HEK293 (cell line): ENCODE results near the gene SNX10.

Experiments used
- EGR2 ChIP-seq: fragments of 450-650 bp; formaldehyde crosslinking; IDR thresholded peaks from 2 replicates; pipeline ENCODE4 v1.5.1; 2016; ENCODE audit warnings: low read depth, missing biosample characterization, missing genetic modification characterization
- GFI1B ChIP-seq: fragments of 450-650 bp; formaldehyde crosslinking; IDR thresholded peaks from 2 replicates; pipeline ENCODE4 v1.5.1; 2016; ENCODE audit warnings: missing biosample characterization, missing genetic modification characterization
- GLI2 ChIP-seq: fragments of 450-650 bp; formaldehyde crosslinking; IDR thresholded peaks from 2 replicates; pipeline ENCODE4; 2017; ENCODE audit warnings: missing biosample characterization, missing genetic modification characterization, low read depth, borderline replicate concordance
- GLIS2 ChIP-seq: fragments of 450-650 bp; formaldehyde crosslinking; IDR thresholded peaks from 2 replicates; pipeline ENCODE4 v1.5.1; 2016; ENCODE audit warnings: missing biosample characterization, missing genetic modification characterization
- HOXD13 ChIP-seq: sonication (generic); formaldehyde crosslinking; IDR thresholded peaks from 2 replicates; pipeline ENCODE4 v1.8.0; 2022; ENCODE audit warnings: missing genetic modification reagents, borderline replicate concordance
- IKZF3 ChIP-seq: fragments of 450-650 bp; IDR thresholded peaks from 2 replicates; pipeline ENCODE4 v1.5.0; 2018; ENCODE audit warnings: missing biosample characterization, mild to moderate bottlenecking, missing genetic modification characterization, moderate library complexity
- KLF1 ChIP-seq: fragments of 450-650 bp; formaldehyde crosslinking; IDR thresholded peaks from 2 replicates; pipeline ENCODE4 v1.5.1; 2016; ENCODE audit warnings: missing biosample characterization, missing genetic modification characterization
- KLF8 ChIP-seq: fragments of 450-650 bp; formaldehyde crosslinking; IDR thresholded peaks from 2 replicates; pipeline ENCODE4 v1.5.1; 2016; ENCODE audit warnings: missing biosample characterization, missing genetic modification characterization
- MZF1 ChIP-seq: fragments of 450-650 bp; formaldehyde crosslinking; IDR thresholded peaks from 2 replicates; pipeline ENCODE4 v1.5.1; 2017; ENCODE audit warnings: missing biosample characterization, missing genetic modification characterization, borderline replicate concordance
- PBX3 ChIP-seq: sonication (generic); formaldehyde crosslinking; IDR thresholded peaks from 2 replicates; pipeline ENCODE4 v1.8.1; 2022; ENCODE audit warnings: mild to moderate bottlenecking, moderate library complexity, missing genetic modification reagents
- PRDM1 ChIP-seq: fragments of 450-650 bp; formaldehyde crosslinking; IDR thresholded peaks from 2 replicates; pipeline ENCODE4; 2016; ENCODE audit warnings: missing biosample characterization, missing genetic modification characterization
- PRDM4 ChIP-seq: fragments of 450-650 bp; formaldehyde crosslinking; IDR thresholded peaks from 2 replicates; pipeline ENCODE4 v1.5.1; 2017; ENCODE audit warnings: missing biosample characterization, missing genetic modification characterization
- ZBTB26 ChIP-seq: fragments of 450-650 bp; formaldehyde crosslinking; optimal IDR thresholded peaks from 2 replicates; pipeline ENCODE3; 2016; ENCODE audit warnings: missing biosample characterization, mild to moderate bottlenecking, missing genetic modification characterization
- ZBTB7A ChIP-seq: fragments of 450-650 bp; formaldehyde crosslinking; IDR thresholded peaks from 2 replicates; pipeline ENCODE4 v1.5.1; 2016; ENCODE audit warnings: low read depth, missing biosample characterization, missing genetic modification characterization
- ZFHX2 ChIP-seq: fragments of 450-650 bp; formaldehyde crosslinking; conservative IDR thresholded peaks from 2 replicates; pipeline ENCODE4 v1.5.1; 2016; ENCODE audit warnings: missing biosample characterization, missing genetic modification characterization
- ZFP3 ChIP-seq: fragments of 450-650 bp; formaldehyde crosslinking; IDR thresholded peaks from 2 replicates; pipeline ENCODE4 v1.5.1; 2016; ENCODE audit warnings: low read depth, missing biosample characterization, missing genetic modification characterization
- ZNF114 ChIP-seq: fragments of 450-650 bp; formaldehyde crosslinking; IDR thresholded peaks from 2 replicates; pipeline ENCODE4 v1.5.0; 2017; ENCODE audit warnings: missing biosample characterization, missing genetic modification characterization
- ZNF146 ChIP-seq: fragments of 450-650 bp; formaldehyde crosslinking; IDR thresholded peaks from 2 replicates; pipeline ENCODE4 v1.5.1; 2016; ENCODE audit warnings: missing biosample characterization, missing genetic modification characterization
- ZNF202 ChIP-seq: fragments of 450-650 bp; formaldehyde crosslinking; IDR thresholded peaks from 2 replicates; pipeline ENCODE4 v1.5.1; 2016; ENCODE audit warnings: missing biosample characterization, missing genetic modification characterization, borderline replicate concordance
- ZNF211 ChIP-seq: fragments of 450-650 bp; formaldehyde crosslinking; IDR thresholded peaks from 2 replicates; pipeline ENCODE4 v1.5.1; 2016; ENCODE audit warnings: low read depth, missing biosample characterization, missing genetic modification characterization
- ZNF24 ChIP-seq: fragments of 450-650 bp; formaldehyde crosslinking; IDR thresholded peaks from 2 replicates; pipeline ENCODE4 v1.5.1; 2016; ENCODE audit warnings: missing biosample characterization, missing genetic modification characterization
- ZNF274 ChIP-seq, 2 experiments: fragments of 200-500 bp in 1 of 2; fragments of 450-650 bp in 1 of 2; sonication (Bioruptor generic) in 1 of 2; formaldehyde crosslinking in 1 of 2; IDR thresholded peaks; 2 replicates each; pipeline versions ENCODE4 v1.5.1 to v1.6.1; 2014 to 2016; ENCODE audit warnings: borderline replicate concordance in 1 of 2, inconsistent platforms in 1 of 2, low read length in 1 of 2, missing biosample characterization in 1 of 2, missing genetic modification characterization in 1 of 2
- ZNF416 ChIP-seq: fragments of 450-650 bp; formaldehyde crosslinking; IDR thresholded peaks from 2 replicates; pipeline ENCODE4 v1.5.1; 2016; ENCODE audit warnings: missing biosample characterization, missing genetic modification characterization
- ZNF548 ChIP-seq: fragments of 450-650 bp; formaldehyde crosslinking; IDR thresholded peaks from 2 replicates; pipeline ENCODE4 v1.5.1; 2016; ENCODE audit warnings: missing biosample characterization, missing genetic modification characterization
- ZNF549 ChIP-seq: fragments of 450-650 bp; IDR thresholded peaks from 2 replicates; pipeline ENCODE4 v1.5.1; 2018; ENCODE audit warnings: missing biosample characterization, missing genetic modification characterization, mild to moderate bottlenecking, inconsistent platforms, moderate library complexity
- ZNF561 ChIP-seq: fragments of 450-650 bp; IDR thresholded peaks from 2 replicates; pipeline ENCODE4 v1.5.1; 2018; ENCODE audit warnings: missing biosample characterization, missing genetic modification characterization, borderline replicate concordance
- ZNF624 ChIP-seq: fragments of 450-650 bp; formaldehyde crosslinking; IDR thresholded peaks from 2 replicates; pipeline ENCODE4 v1.5.1; 2017; ENCODE audit warnings: missing biosample characterization, missing genetic modification characterization
- ZNF660 ChIP-seq: fragments of 450-650 bp; IDR thresholded peaks from 2 replicates; pipeline ENCODE4 v1.5.1; 2018; ENCODE audit warnings: missing biosample characterization, mild to moderate bottlenecking, missing genetic modification characterization
- ZNF785 ChIP-seq: fragments of 450-650 bp; formaldehyde crosslinking; IDR thresholded peaks from 2 replicates; pipeline ENCODE4 v1.5.1; 2016; ENCODE audit warnings: missing biosample characterization, missing genetic modification characterization
- ZNF791 ChIP-seq: fragments of 450-650 bp; formaldehyde crosslinking; IDR thresholded peaks from 2 replicates; pipeline ENCODE4 v1.5.1; 2016; ENCODE audit warnings: missing biosample characterization, missing genetic modification characterization
- ZNF830 ChIP-seq: fragments of 450-650 bp; IDR thresholded peaks from 2 replicates; pipeline ENCODE4 v1.5.0; 2018; ENCODE audit warnings: missing biosample characterization, missing genetic modification characterization, low read depth, mild to moderate bottlenecking, moderate library complexity
- ZSCAN18 ChIP-seq: fragments of 450-650 bp; formaldehyde crosslinking; IDR thresholded peaks from 2 replicates; pipeline ENCODE4 v1.5.1; 2016; ENCODE audit warnings: missing biosample characterization, missing genetic modification characterization
- TF ChIP-seq, protein P1 (sequence below): fragments of 450-650 bp; IDR thresholded peaks from 2 replicates; pipeline ENCODE4 v1.5.1; 2018; ENCODE audit warnings: missing biosample characterization, missing genetic modification characterization

The SNX10 gene

GRCh38 chr7:26291699-26292538, at the start of gene SNX10 (continued):
- TF ChIP-seq ZBTB26 (tag by site-specific recombination) (peak; percentile 68), EGR2 (tag by site-specific recombination) (no peak), ZNF830 (tag by site-specific recombination) (no peak), GLIS2 (tag by site-specific recombination) (peak; percentile 66), ZNF660 (tag by site-specific recombination) (peak; percentile 79; the same call in 1 of the 2 replicates), ZNF785 (no peak), ZNF561 (tag by site-specific recombination) (0 out of 2 replicates have a peak, but pooled peaks have one; percentile 3), ZNF549 (tag by site-specific recombination) (no peak), ZNF791 (no peak), ZNF146 (tag by site-specific recombination) (no peak), ZNF274 (IDR thresholded peaks at IDR 0.05; ENCODE audit: low read length) (no peak), ZNF274 (tag by site-specific recombination; IDR thresholded peaks at IDR 0.05; ENCODE audit: borderline replicate concordance) (no peak), ZNF211 (tag by site-specific recombination) (no peak), PBX3 (CRISPR knock-in tag) (peak; percentile 69; the same call in 1 of the 2 replicates), ZSCAN18 (tag by site-specific recombination) (no peak), ZFHX2 (peak; percentile 75), ZNF114 (tag by site-specific recombination) (no peak), PRDM1 (tag by site-specific recombination) (no peak), PRDM4 (tag by site-specific recombination) (no peak), KLF8 (tag by site-specific recombination) (peak; percentile 61), ZNF548 (tag by site-specific recombination) (no peak), GFI1B (tag by site-specific recombination) (no peak), MZF1 (tag by site-specific recombination) (no peak), ZBTB7A (tag by site-specific recombination) (no peak), ZNF416 (tag by site-specific recombination) (no peak), KLF1 (tag by site-specific recombination) (peak; percentile 68), ZFP3 (tag by site-specific recombination) (no peak), ZNF202 (tag by site-specific recombination) (no peak), ZNF624 (tag by site-specific recombination) (no peak), IKZF3 (peak; percentile 57; the same call in 1 of the 2 replicates), ZNF24 (no peak), HOXD13 (no peak), GLI2 (no peak)
- TF ChIP-seq, protein P1, sequence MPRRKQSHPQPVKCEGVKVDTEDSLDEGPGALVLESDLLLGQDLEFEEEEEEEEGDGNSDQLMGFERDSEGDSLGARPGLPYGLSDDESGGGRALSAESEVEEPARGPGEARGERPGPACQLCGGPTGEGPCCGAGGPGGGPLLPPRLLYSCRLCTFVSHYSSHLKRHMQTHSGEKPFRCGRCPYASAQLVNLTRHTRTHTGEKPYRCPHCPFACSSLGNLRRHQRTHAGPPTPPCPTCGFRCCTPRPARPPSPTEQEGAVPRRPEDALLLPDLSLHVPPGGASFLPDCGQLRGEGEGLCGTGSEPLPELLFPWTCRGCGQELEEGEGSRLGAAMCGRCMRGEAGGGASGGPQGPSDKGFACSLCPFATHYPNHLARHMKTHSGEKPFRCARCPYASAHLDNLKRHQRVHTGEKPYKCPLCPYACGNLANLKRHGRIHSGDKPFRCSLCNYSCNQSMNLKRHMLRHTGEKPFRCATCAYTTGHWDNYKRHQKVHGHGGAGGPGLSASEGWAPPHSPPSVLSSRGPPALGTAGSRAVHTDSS (tag by site-specific recombination): no peak
